NCI-H460 (cell line): ENCODE results near the gene PAXX. TPM values are rescaled to one million over a fixed set of nuclear protein-coding genes. Genes with fewer than 3 reads are reported as not detected.

Experiments used
- DNase-seq: peaks from one replicate; pipeline ENCODE4 v3.0.0-alpha.2; 2016; ENCODE audit warnings: low read depth; ENCODE audit errors: extremely low read depth
- total RNA-seq: library from RNA; depleted of rRNA; stranded (reverse); fragments of >200 nt; shearing (Covaris generic); gene quantifications from 2 replicates; pipeline ENCODE4 v1.2.3, GENCODE V29; 2014

PAXX gene
- total RNA-seq, 1 experiment from 2014 or later: 35.4 TPM

- no peak for DNase-seq
Observed at GRCh38 chr9:136980669-136981478, 11.3 kb upstream of the PAXX start.

GRCh38 chr9:136981588-136982231 lies 10.5 kb upstream of the PAXX start:
- no peak for DNase-seq

GRCh38 chr9:136982232-136983051 lies 9.8 kb upstream of the PAXX start, which contains the start of gene LCNL1:
Gene LCNL1 (plus strand): TSS chr9:136982993. CDS start chr9:136983587, 594 bp downstream.
- DNase-seq: no peak

GRCh38 chr9:136983167-136983566 lies 9.1 kb upstream of the PAXX start:
- DNase-seq: no peak

- DNase-seq: no peak
Observed at GRCh38 chr9:136983656-136984314, 8.4 kb upstream of the PAXX start.

- DNase-seq: no peak
Observed at GRCh38 chr9:136984464-136985026, 7.7 kb upstream of the PAXX start.

- no peak for DNase-seq
Observed at GRCh38 chr9:136985027-136985602, 7.1 kb upstream of the PAXX start.

GRCh38 chr9:136985853-136986252 lies 6.4 kb upstream of the PAXX start:
- no peak for DNase-seq

GRCh38 chr9:136988872-136989271 lies 3.4 kb upstream of the PAXX start:
- no peak for DNase-seq

GRCh38 chr9:136990242-136990911 lies 1.8 kb upstream of the PAXX start:
- no peak for DNase-seq

GRCh38 chr9:136992819-136993369 lies 672 bp downstream of the PAXX start:
- DNase-seq: no peak

- no peak for DNase-seq
Observed at GRCh38 chr9:136994180-136994887, 2.1 kb downstream of the PAXX start.

GRCh38 chr9:136994888-136995230 lies 2.6 kb downstream of the PAXX start:
- DNase-seq: no peak

GRCh38 chr9:136995362-136995761 lies 3.1 kb downstream of the PAXX start:
- no peak for DNase-seq

GRCh38 chr9:136995772-136996311 lies 3.6 kb downstream of the PAXX start:
- DNase-seq: no peak

- DNase-seq: no peak
Observed at GRCh38 chr9:136996361-136997292, 4.4 kb downstream of the PAXX start, which contains the start of gene CLIC3. Gene CLIC3 (minus strand): TSS chr9:136996568. CDS start chr9:136996543, 25 bp downstream.

- DNase-seq: no peak
Observed at GRCh38 chr9:136997371-136997770, 5.1 kb downstream of the PAXX start.
